Caco-2 (cell line): ENCODE measurements around the gene METTL21C. TPM values are rescaled to one million over a fixed set of nuclear protein-coding genes. Genes with fewer than 3 reads are reported as not detected.
A peak's percentile ranks its signal among the peaks of the same experiment; 100 is the strongest.

Source experiments
- BruUV-seq: library from RNA; stranded (reverse); fragments of 400-500 nt; replicated peaks from 2 replicates; lab custom pipeline; 2021; lab: Mats Ljungman, UMichigan
- CTCF ChIA-PET: fragments of 300-600 bp; sonication (Branson Sonifier 250); formaldehyde crosslinking; loops from one replicate; lab custom pipeline; 2022; ENCODE audit warnings: antibody characterized with exemption; lab: Charles Lee
- POLR2A ChIA-PET: fragments of 300-600 bp; sonication (Branson Sonifier 250); formaldehyde crosslinking; loops from one replicate; lab custom pipeline; 2022; ENCODE audit warnings: antibody characterized with exemption; lab: Charles Lee
- DNase-seq, 2 experiments: peaks; one replicate each; pipeline versions ENCODE4 v3.0.0 to v3.0.0-alpha.2; 2020 to 2022
- H3K27me3 ChIP-seq: replicated peaks from 2 replicates; pipeline ENCODE4 v1.6.0; 2011; ENCODE audit warnings: low read length; ENCODE audit not compliant: control insufficient read depth, insufficient read depth
- H3K36me3 ChIP-seq: 2 replicates; pipeline ENCODE4 v1.5.1; 2011; ENCODE audit warnings: low read length; ENCODE audit not compliant: control insufficient read depth, insufficient read depth
- H3K4me1 ChIP-seq: fragments of 250-450 bp; sonication (Bioruptor Pico); 2 replicates; pipeline ENCODE4 v1.5.1; 2020; ENCODE audit warnings: mild to moderate bottlenecking
- H3K4me3 ChIP-seq: 2 replicates; pipeline ENCODE4 v1.5.1; 2011; ENCODE audit warnings: low read depth, mild to moderate bottlenecking, control low read depth, low read length
- H3K9me3 ChIP-seq: fragments of 250-450 bp; sonication (Bioruptor Pico); 2 replicates; pipeline ENCODE4 v1.5.1; 2020; ENCODE audit warnings: mild to moderate bottlenecking, moderate library complexity
- H3K27ac Mint-ChIP-seq: one replicate; pipeline ENCODE4 v1.8.0; 2022; ENCODE audit warnings: mixed read lengths; ENCODE audit not compliant: unreplicated experiment
- H3K27me3 Mint-ChIP-seq: one replicate; pipeline ENCODE4 v1.8.0; 2022; ENCODE audit warnings: mixed read lengths; ENCODE audit not compliant: insufficient read depth, unreplicated experiment
- H3K36me3 Mint-ChIP-seq: one replicate; pipeline ENCODE4 v1.8.0; 2022; ENCODE audit warnings: mild to moderate bottlenecking, mixed read lengths; ENCODE audit not compliant: insufficient read depth, unreplicated experiment
- H3K4me1 Mint-ChIP-seq: one replicate; pipeline ENCODE4 v1.8.0; 2022; ENCODE audit warnings: low read depth, mixed read lengths; ENCODE audit not compliant: unreplicated experiment
- H3K4me3 Mint-ChIP-seq: one replicate; pipeline ENCODE4 v1.8.0; 2022; ENCODE audit warnings: mild to moderate bottlenecking, moderate library complexity, mixed read lengths; ENCODE audit not compliant: unreplicated experiment
- H3K9me3 Mint-ChIP-seq: one replicate; pipeline ENCODE4 v1.8.0; 2022; ENCODE audit warnings: mixed read lengths; ENCODE audit not compliant: unreplicated experiment
- CTCF ChIP-seq, 2 experiments: fragments of 200-600 bp in 1 of 2; IDR thresholded peaks; 1 replicate in 1 of 2; 2 replicates in 1 of 2; pipeline versions ENCODE4 v1.5.1 to v1.8.0; 2011 to 2022; ENCODE audit warnings: antibody characterized with exemption in 1 of 2, control low read depth in 1 of 2, inconsistent platforms in 1 of 2, low read depth in 1 of 2, low read length in 1 of 2, mild to moderate bottlenecking in 1 of 2, moderate library complexity in 1 of 2; ENCODE audit not compliant: insufficient read depth in 1 of 2, severe bottlenecking in 1 of 2, unreplicated experiment in 1 of 2
- intact Hi-C: fragments of 100-400 bp; cut with micrococcal nuclease; formaldehyde crosslinking; loops from one replicate; pipeline ENCODE4 v1.10.0; 2022; ENCODE audit not compliant: unreplicated experiment
- total RNA-seq: library from RNA; stranded (reverse); gene quantifications from 2 replicates; pipeline ENCODE4 v1.2.3, GENCODE V29; 2022

METTL21C gene
- total RNA-seq, 1 experiment from 2014 or later = not detected

GRCh38 chr13:102651392-102651791 is 43.5 kb downstream of the METTL21C start:
- Histone ChIP-seq H3K9me3 (no peaks in the 10 kb centered on the region), H3K36me3 (peaks cover 2% of the 10 kb centered on the region; the same call in 1 of the 2 replicates), H3K4me3 (no peak overlapping the region), H3K27me3 (no peaks in the 10 kb centered on the region), H3K4me1 (peaks cover 32% of the 10 kb centered on the region)
- ChIA-PET POLR2A (interaction anchor here (0.6 to 0.7 kb wide), 2 partner anchors 24 to 1046 kb away, joined by 3 to 4 read pairs; no protein-coding TSS in a partner anchor), CTCF (interaction anchor here (2.6 kb wide), 1 partner anchor 73 kb away, joined by 12 read pairs; no protein-coding TSS in a partner anchor)
- Mint-ChIP-seq H3K27me3 (no peaks in the 10 kb centered on the region), H3K4me3 (peak overlapping the region; percentile 47), H3K4me1 (peaks cover 7% of the 10 kb centered on the region), H3K9me3 (no peaks in the 10 kb centered on the region), H3K27ac (peak overlapping the region; percentile 57), H3K36me3 (peaks cover 33% of the 10 kb centered on the region)
- intact Hi-C loops = loop anchor here (1.0 to 5.0 kb wide), 4 partner anchors 17 to 196 kb away; partner anchors contain the start of genes ERCC5 and TPP2
- TF ChIP-seq CTCF (IDR thresholded peaks at IDR 0.05; ENCODE audit: insufficient read depth in 1 of 2, low read depth in 1 of 2, low read length in 1 of 2, severe bottlenecking in 1 of 2, unreplicated experiment in 1 of 2) = no peak
- peak in 1 of 2 experiments; percentile 20 for DNase-seq
- no TSS peak for BruUV-seq

GRCh38 chr13:102650444-102650843 is 44.4 kb downstream of the METTL21C start:
- Mint-ChIP-seq H3K9me3 (no peaks in the 10 kb centered on the region), H3K36me3 (peaks cover 42% of the 10 kb centered on the region), H3K27ac (peak overlapping the region; percentile 57), H3K4me1 (peaks cover 7% of the 10 kb centered on the region), H3K4me3 (no peak overlapping the region), H3K27me3 (no peaks in the 10 kb centered on the region)
- TF ChIP-seq CTCF (IDR thresholded peaks at IDR 0.05; ENCODE audit: insufficient read depth in 1 of 2, low read depth in 1 of 2, low read length in 1 of 2, severe bottlenecking in 1 of 2, unreplicated experiment in 1 of 2) = no peak
- no peak for DNase-seq
- ChIA-PET POLR2A (no interaction called here), CTCF (interaction anchor here (2.6 kb wide), 1 partner anchor 74 kb away, joined by 12 read pairs; no protein-coding TSS in a partner anchor)
- intact Hi-C loops = loop anchor here (2.0 to 5.0 kb wide), 2 partner anchors 74 to 197 kb away; partner anchors contain the start of gene ERCC5
- no TSS peak for BruUV-seq
- H3K36me3 ChIP-seq = peaks cover 2% of the 10 kb centered on the region; the same call in 1 of the 2 replicates
- no peaks in the 10 kb centered on the region for H3K27me3 ChIP-seq
- peaks cover 32% of the 10 kb centered on the region for H3K4me1 ChIP-seq
- H3K4me3 ChIP-seq = no peak overlapping the region
- no peaks in the 10 kb centered on the region for H3K9me3 ChIP-seq

- intact Hi-C loops = no loop called here
- Histone ChIP-seq H3K4me3 (no peak overlapping the region), H3K4me1 (peaks cover 27% of the 10 kb centered on the region), H3K36me3 (peaks cover 3% of the 10 kb centered on the region), H3K27me3 (no peaks in the 10 kb centered on the region), H3K9me3 (no peaks in the 10 kb centered on the region)
- Mint-ChIP-seq H3K4me1 (peaks cover 7% of the 10 kb centered on the region), H3K27me3 (no peaks in the 10 kb centered on the region), H3K4me3 (no peak overlapping the region), H3K27ac (no peak overlapping the region), H3K9me3 (no peaks in the 10 kb centered on the region), H3K36me3 (peaks cover 52% of the 10 kb centered on the region)
- TF ChIP-seq CTCF (IDR thresholded peaks at IDR 0.05; ENCODE audit: insufficient read depth in 1 of 2, low read depth in 1 of 2, low read length in 1 of 2, severe bottlenecking in 1 of 2, unreplicated experiment in 1 of 2) = no peak
- no peak for DNase-seq
- CTCF ChIA-PET = no interaction called here
- no TSS peak for BruUV-seq
- POLR2A ChIA-PET = no interaction called here
Measured at GRCh38 chr13:102648046-102648445, 46.8 kb downstream of the METTL21C start.
